Measurements from ENCODE around the gene TRIM27.

- TF ChIP-seq CTCF (IDR thresholded peaks at IDR 0.05) (no peak), POLR2A (IDR thresholded peaks at IDR 0.05) (no peak)
Measured at GRCh38 chr6:28903686-28904085, 20.1 kb downstream of the TRIM27 start.
